Psoas muscle (tissue), 8 donors: ENCODE results near the gene TMEM223. TPM values are rescaled to one million over a fixed set of nuclear protein-coding genes. Genes with fewer than 3 reads are reported as not detected.
"Not testable (repeated sequence)": the region's sequence is repeated elsewhere in the genome, so short reads cannot be mapped to it uniquely, and the experiment has no call there.

Experiments used
- ATAC-seq, 4 donors: fragments of 200-7000 bp; cut with Tn5 transposase; one replicate each; pipeline ENCODE4 v1.9.1; 2020; ENCODE audit warnings: moderate library complexity in 3 of 4, mild to moderate bottlenecking in 2 of 4
- DNase-seq, 2 donors: peaks; one replicate each; pipeline ENCODE4 v3.0.0-alpha.2; 2020
- H3K27ac ChIP-seq: fragments of 200-600 bp; one replicate; pipeline ENCODE4 v1.8.0; 2022
- H3K27me3 ChIP-seq, 3 donors: fragments of 200-600 bp in 1 of 3; one replicate each; pipeline versions ENCODE4 v1.6.1 to v1.8.0; 2013 to 2022; ENCODE audit warnings: low read length in 2 of 3, mild to moderate bottlenecking in 2 of 3, moderate library complexity in 1 of 3; ENCODE audit not compliant: insufficient read depth in 3 of 3
- H3K36me3 ChIP-seq, 2 donors: fragments of 200-600 bp in 1 of 2; one replicate each; pipeline versions ENCODE4 v1.6.1 to v1.8.0; 2013 to 2022; ENCODE audit warnings: low read depth in 1 of 2, mild to moderate bottlenecking in 1 of 2, moderate library complexity in 1 of 2; ENCODE audit not compliant: insufficient read depth in 1 of 2
- H3K4me1 ChIP-seq: fragments of 200-600 bp; one replicate; pipeline ENCODE4 v1.8.0; 2022
- H3K4me3 ChIP-seq: fragments of 200-600 bp; one replicate; pipeline ENCODE4 v1.8.0; 2022; ENCODE audit warnings: mild to moderate bottlenecking
- H3K9me3 ChIP-seq: fragments of 200-600 bp; one replicate; pipeline ENCODE4 v1.8.0; 2022
- CTCF ChIP-seq: fragments of 200-600 bp; IDR thresholded peaks from one replicate; pipeline ENCODE4 v1.8.0; 2022; ENCODE audit warnings: antibody characterized with exemption
- WGBS, 3 donors: extraction: QIAGEN DNeasy Blood & Tissue Kit; methylation state at CpG; one replicate each; pipeline versions ENCODE4 v1.1.6 to v1.1.7; 2013; 5-methylcytosine and 5-hydroxymethylcytosine counted together
- intact Hi-C, 2 donors: fragments of 100-400 bp; cut with DNase I; formaldehyde crosslinking; loops; one replicate each; pipeline versions ENCODE4 v1.11.0 to v1.14.2; 2022
- long read RNA-seq, 2 donors: library from polyadenylated mRNA; unstranded; transcript quantifications; one replicate each; pipeline ENCODE4 v2.0.0, GENCODE V29; 2021
- polyA plus RNA-seq, 3 donors: library from polyadenylated mRNA; stranded (reverse); fragments of 200-250 nt; gene quantifications; one replicate each; pipeline ENCODE4 v1.2.3, GENCODE V29; 2013
- total RNA-seq, 4 donors: library from RNA; stranded (reverse); fragmentation: NEBNext Ultra II Directional in 2 of 4; extraction: Animal tissue kit (Norgen Biotek cat#: 25700) in 2 of 4; gene quantifications; one replicate each; pipeline versions ENCODE4 v1.2.1 to v1.2.4, GENCODE V29; 2021 to 2023
- donor health status: healthy with polysubstance abuse.
- donor health status: DM: no; HTN: no; CAD: no; lungs with moderate emphysema.
- donor health status: Bipolar disorder and iron deficiency.
- donor health status: healthy.
- donor health status: DM: yes; HTN: yes; CAD: no.
- donor health status: DM: no; HTN: no; CAD: no.
- donor health status: DM: no; HTN: no; CAD: no.
- donor health status: DM: yes; HTN: yes; CAD: no.

The TMEM223 gene
- total RNA-seq, result 10 to 100 TPM in 1 of 4 donors, 1 to 10 TPM in 3; 6.2 to 11.5 (median 8.4) TPM
- polyA plus RNA-seq, result 10 to 100 TPM; 16.6 to 37.7 (median 21.7) TPM
- long read RNA-seq, donor 1, transcript TMEM223-201 (2 exons, 1,288 nt), result major isoform, 5 of 7 reads
- long read RNA-seq, donor 1, partial matches to known transcripts, result 0 of 7 reads
- long read RNA-seq, donor 1, other reads (novel, unspliced or antisense), result 2 of 7 reads
- long read RNA-seq, donor 2, transcript TMEM223-201 (2 exons, 1,288 nt), result major isoform, 21 of 21 reads
- long read RNA-seq, donor 2, partial matches to known transcripts, result 0 of 21 reads
- long read RNA-seq, donor 2, other reads (novel, unspliced or antisense), result 0 of 21 reads

GRCh38 chr11:62791501-62792201 is at the start of gene TMEM223:
TMEM223 (minus strand) TSS chr11:62792006; CDS start chr11:62791994, 12 bp downstream.
- 0 to 1% (median 0%) methylated on average over 55 to 58 of the region's 58 CpGs for WGBS, 3 donors
- H3K4me3 ChIP-seq, result peak within 1 kb of the TSS; percentile 95
- H3K9me3 ChIP-seq, result no peaks in the 10 kb centered on the region
- DNase-seq, result peak; percentile 90 to 93
- peaks cover 4 to 71% of the 10 kb centered on the region in 2 donors for H3K36me3 ChIP-seq
- TF ChIP-seq CTCF, result no peak
- peak within 1 kb of the TSS; percentile 76 for H3K27ac ChIP-seq
- ATAC-seq, result peak; percentile 77 to 85 (median 78)
- H3K4me1 ChIP-seq, result peaks cover 26% of the 10 kb centered on the region
- intact Hi-C loops, result loop anchor here in 1 of 2 donors (2.0 kb wide), 1 partner anchor 13 kb away; the partner anchor contains the start of gene NXF1
- H3K27me3 ChIP-seq, result no peaks in the 10 kb centered on the region

GRCh38 chr11:62840721-62841360 is 49.0 kb upstream of the TMEM223 start:
- Histone ChIP-seq H3K36me3 (peaks cover 0 to 22% of the 10 kb centered on the region in 2 donors), H3K4me1 (peaks cover 12% of the 10 kb centered on the region), H3K27ac (peak overlapping the region; percentile 100), H3K4me3 (peak overlapping the region; percentile 84)
- not testable (repeated sequence) for H3K27me3 ChIP-seq, H3K9me3 ChIP-seq
- DNase-seq (peak; percentile 72 to 83), ATAC-seq (peak; percentile 19 to 34 (median 26))
- intact Hi-C loops, result loop anchor here in 1 of 2 donors (2.0 kb wide), 1 partner anchor 40 kb away; the partner anchor contains the start of gene SLC3A2
- WGBS, 3 donors, result 1 to 2% (median 2%) methylated on average over 41 of the region's 41 CpGs

- ATAC-seq, result peak; percentile 74 to 80 (median 78)
- DNase-seq, result peak; percentile 93 to 96
- H3K36me3 ChIP-seq, result peaks cover 6 to 37% of the 10 kb centered on the region in 2 donors
- intact Hi-C loops, result loop anchor here in 1 of 2 donors (5.0 kb wide), 1 partner anchor 37 kb away; no protein-coding TSS in a partner anchor
- peak within 1 kb of the TSS; percentile 100 for H3K27ac ChIP-seq
- H3K27me3 ChIP-seq, result no peaks in the 10 kb centered on the region
- H3K4me3 ChIP-seq, result peak within 1 kb of the TSS; percentile 84
- peaks cover 12% of the 10 kb centered on the region for H3K4me1 ChIP-seq
- H3K9me3 ChIP-seq, result no peaks in the 10 kb centered on the region
- no peak for TF ChIP-seq CTCF
- WGBS, 3 donors, result 0% methylated on average over 60 to 62 of the region's 62 CpGs
Observed at GRCh38 chr11:62839050-62839945, 47.5 kb upstream of the TMEM223 start, which contains the start of gene WDR74. WDR74 (minus strand) TSS chr11:62839590; CDS start chr11:62839570, 20 bp downstream.

GRCh38 chr11:62835336-62835735 is 43.5 kb upstream of the TMEM223 start:
- DNase-seq (no peak), ATAC-seq (no peak)
- H3K36me3 ChIP-seq, result peaks cover 6 to 49% of the 10 kb centered on the region in 2 donors
- H3K27me3 ChIP-seq, result no peaks in the 10 kb centered on the region
- TF ChIP-seq CTCF, result no peak
- no peak overlapping the region for H3K27ac ChIP-seq
- intact Hi-C loops, result loop anchor here in 1 of 2 donors (5.0 kb wide), 1 partner anchor 33 kb away; no protein-coding TSS in a partner anchor
- no peaks in the 10 kb centered on the region for H3K9me3 ChIP-seq
- no peak overlapping the region for H3K4me3 ChIP-seq
- 79 to 90% (median 84%) methylated on average over 8 of the region's 8 CpGs for WGBS, 3 donors
- H3K4me1 ChIP-seq, result peaks cover 22% of the 10 kb centered on the region
